RWPE2 (cell line): ENCODE measurements around the gene HERPUD1.

ENCODE experiments used
- ATAC-seq: fragments of 200-7000 bp; cut with Tn5 transposase; 3 replicates; pipeline ENCODE4 v1.9.1; 2021; ENCODE audit warnings: low read depth
- DNase-seq: peaks from one replicate; pipeline ENCODE4 v3.0.0-alpha.2; 2020; ENCODE audit warnings: low spot score
- H3K27ac ChIP-seq: fragments of 450-650 bp; 2 replicates; pipeline ENCODE4 v1.5.1; 2017; ENCODE audit warnings: mild to moderate bottlenecking; ENCODE audit not compliant: poor library complexity, severe bottlenecking
- H3K27me3 ChIP-seq: fragments of 250-450 bp; sonication (Bioruptor Pico); 2 replicates; pipeline ENCODE4 v1.5.1; 2021; ENCODE audit warnings: mild to moderate bottlenecking, moderate library complexity; ENCODE audit not compliant: insufficient read depth, poor library complexity, severe bottlenecking
- H3K36me3 ChIP-seq: fragments of 250-450 bp; sonication (Bioruptor Pico); 2 replicates; pipeline ENCODE4 v1.5.1; 2020; ENCODE audit warnings: low read depth, mild to moderate bottlenecking, moderate library complexity
- H3K4me1 ChIP-seq: fragments of 250-450 bp; sonication (Bioruptor Pico); 2 replicates; pipeline ENCODE4 v1.5.1; 2021; ENCODE audit warnings: mild to moderate bottlenecking, moderate library complexity; ENCODE audit not compliant: insufficient read depth, poor library complexity, severe bottlenecking
- H3K4me3 ChIP-seq: fragments of 250-450 bp; sonication (Bioruptor Pico); 2 replicates; pipeline ENCODE4 v1.5.1; 2021; ENCODE audit warnings: mild to moderate bottlenecking, moderate library complexity; ENCODE audit not compliant: severe bottlenecking
- H3K9me3 ChIP-seq: fragments of 250-450 bp; sonication (Bioruptor Pico); 2 replicates; pipeline ENCODE4 v1.5.1; 2021; ENCODE audit warnings: mild to moderate bottlenecking, moderate library complexity; ENCODE audit not compliant: severe bottlenecking
- TF ChIP-seq, protein P1 (sequence below): fragments of 450-650 bp; IDR thresholded peaks from one replicate; pipeline ENCODE4 v1.5.1; 2017; ENCODE audit warnings: mild to moderate bottlenecking, moderate library complexity; ENCODE audit not compliant: poor library complexity, severe bottlenecking

Gene HERPUD1

DNA sequence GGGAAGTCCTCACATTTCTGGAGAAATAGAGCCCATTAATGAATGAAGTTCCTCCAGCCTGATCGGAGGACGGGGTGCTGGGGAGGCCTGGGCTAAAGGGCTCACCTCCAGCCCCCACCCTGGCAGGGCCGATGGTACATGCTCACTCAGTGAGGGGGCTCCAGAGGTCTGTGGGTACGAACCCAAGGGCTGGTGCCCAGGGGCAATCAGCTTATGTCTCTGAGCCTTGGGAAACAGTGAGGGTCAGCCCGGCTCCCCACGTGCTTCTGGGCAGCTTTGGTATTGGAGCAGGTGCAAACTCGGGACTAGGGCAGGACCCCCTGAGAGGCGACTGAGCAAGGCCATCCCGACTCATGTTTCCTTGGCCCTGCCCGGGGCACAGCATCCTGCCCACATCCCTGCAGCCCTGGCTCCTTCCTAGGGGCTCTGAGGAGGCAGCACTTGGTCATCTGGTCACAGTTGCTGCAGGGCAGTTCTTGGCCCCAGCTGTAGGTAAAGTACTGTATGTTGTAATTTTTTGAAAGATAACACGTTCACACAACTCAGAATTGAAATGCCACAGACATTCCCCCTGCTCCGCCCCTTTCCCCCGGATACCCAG, 28.8 kb downstream of the HERPUD1 start:
- no peak for DNase-seq
- H3K9me3 ChIP-seq = peaks cover 3% of the 10 kb centered on the region
- peaks cover 8% of the 10 kb centered on the region for H3K4me1 ChIP-seq
- no peak overlapping the region for H3K4me3 ChIP-seq
- H3K27me3 ChIP-seq = no peaks in the 10 kb centered on the region
- TF ChIP-seq, protein P1, sequence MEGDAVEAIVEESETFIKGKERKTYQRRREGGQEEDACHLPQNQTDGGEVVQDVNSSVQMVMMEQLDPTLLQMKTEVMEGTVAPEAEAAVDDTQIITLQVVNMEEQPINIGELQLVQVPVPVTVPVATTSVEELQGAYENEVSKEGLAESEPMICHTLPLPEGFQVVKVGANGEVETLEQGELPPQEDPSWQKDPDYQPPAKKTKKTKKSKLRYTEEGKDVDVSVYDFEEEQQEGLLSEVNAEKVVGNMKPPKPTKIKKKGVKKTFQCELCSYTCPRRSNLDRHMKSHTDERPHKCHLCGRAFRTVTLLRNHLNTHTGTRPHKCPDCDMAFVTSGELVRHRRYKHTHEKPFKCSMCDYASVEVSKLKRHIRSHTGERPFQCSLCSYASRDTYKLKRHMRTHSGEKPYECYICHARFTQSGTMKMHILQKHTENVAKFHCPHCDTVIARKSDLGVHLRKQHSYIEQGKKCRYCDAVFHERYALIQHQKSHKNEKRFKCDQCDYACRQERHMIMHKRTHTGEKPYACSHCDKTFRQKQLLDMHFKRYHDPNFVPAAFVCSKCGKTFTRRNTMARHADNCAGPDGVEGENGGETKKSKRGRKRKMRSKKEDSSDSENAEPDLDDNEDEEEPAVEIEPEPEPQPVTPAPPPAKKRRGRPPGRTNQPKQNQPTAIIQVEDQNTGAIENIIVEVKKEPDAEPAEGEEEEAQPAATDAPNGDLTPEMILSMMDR = no peak
- ATAC-seq = peak; percentile 24; the same call in 1 of the 3 replicates
- H3K36me3 ChIP-seq = no peaks in the 10 kb centered on the region
- H3K27ac ChIP-seq = no peak overlapping the region

DNA sequence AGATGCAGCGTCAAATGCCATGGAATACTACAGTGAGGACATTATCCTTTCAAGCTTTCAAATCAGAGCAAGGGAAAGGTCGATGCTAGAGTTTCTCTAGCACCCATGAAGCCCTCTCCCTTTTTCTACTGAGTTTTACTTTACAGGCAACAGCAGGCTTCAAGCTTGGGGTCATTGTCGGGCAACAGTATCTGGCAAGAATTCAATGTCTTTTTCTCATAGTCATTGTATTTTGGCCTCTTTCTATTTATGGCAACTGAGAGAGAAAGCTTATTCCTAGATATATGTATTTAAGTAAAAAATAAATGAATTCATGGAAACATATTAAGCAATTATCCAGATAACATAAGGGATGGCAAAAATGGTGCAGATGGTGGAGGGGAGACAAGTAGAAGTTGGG, 29.4 kb downstream of the HERPUD1 start:
- Histone ChIP-seq H3K36me3 (no peaks in the 10 kb centered on the region), H3K4me1 (peaks cover 8% of the 10 kb centered on the region), H3K27me3 (no peaks in the 10 kb centered on the region), H3K4me3 (no peak overlapping the region), H3K27ac (no peak overlapping the region), H3K9me3 (peaks cover 3% of the 10 kb centered on the region)
- TF ChIP-seq, protein P1 = no peak
- DNase-seq = no peak
- ATAC-seq = no peak

DNA sequence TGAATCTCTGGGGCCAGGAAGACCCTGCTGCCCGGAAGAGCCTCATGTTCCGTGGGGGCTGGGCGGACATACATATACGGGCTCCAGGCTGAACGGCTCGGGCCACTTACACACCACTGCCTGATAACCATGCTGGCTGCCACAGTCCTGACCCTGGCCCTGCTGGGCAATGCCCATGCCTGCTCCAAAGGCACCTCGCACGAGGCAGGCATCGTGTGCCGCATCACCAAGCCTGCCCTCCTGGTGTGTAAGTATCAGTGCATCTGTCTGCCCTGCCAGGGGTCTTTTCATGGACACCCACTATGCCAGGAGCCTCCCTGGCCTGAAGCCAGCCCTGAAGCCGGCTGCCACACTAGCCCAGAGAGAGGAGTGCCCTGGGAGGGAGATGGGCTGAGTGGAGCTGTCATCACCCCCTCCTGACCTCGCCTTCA, 29.9 kb downstream of the HERPUD1 start, which contains the start of gene CETP:
CETP (plus strand) TSS at position 100 of the 431 bp plus-strand sequence; CDS start at position 130, 30 bp downstream.
- ATAC-seq (no peak), DNase-seq (no peak)
- TF ChIP-seq, protein P1 = no peak
- Histone ChIP-seq H3K36me3 (no peaks in the 10 kb centered on the region), H3K27me3 (no peaks in the 10 kb centered on the region), H3K4me3 (no peak within 1 kb of the TSS), H3K4me1 (peaks cover 8% of the 10 kb centered on the region), H3K27ac (no peak within 1 kb of the TSS), H3K9me3 (peaks cover 3% of the 10 kb centered on the region)

DNA sequence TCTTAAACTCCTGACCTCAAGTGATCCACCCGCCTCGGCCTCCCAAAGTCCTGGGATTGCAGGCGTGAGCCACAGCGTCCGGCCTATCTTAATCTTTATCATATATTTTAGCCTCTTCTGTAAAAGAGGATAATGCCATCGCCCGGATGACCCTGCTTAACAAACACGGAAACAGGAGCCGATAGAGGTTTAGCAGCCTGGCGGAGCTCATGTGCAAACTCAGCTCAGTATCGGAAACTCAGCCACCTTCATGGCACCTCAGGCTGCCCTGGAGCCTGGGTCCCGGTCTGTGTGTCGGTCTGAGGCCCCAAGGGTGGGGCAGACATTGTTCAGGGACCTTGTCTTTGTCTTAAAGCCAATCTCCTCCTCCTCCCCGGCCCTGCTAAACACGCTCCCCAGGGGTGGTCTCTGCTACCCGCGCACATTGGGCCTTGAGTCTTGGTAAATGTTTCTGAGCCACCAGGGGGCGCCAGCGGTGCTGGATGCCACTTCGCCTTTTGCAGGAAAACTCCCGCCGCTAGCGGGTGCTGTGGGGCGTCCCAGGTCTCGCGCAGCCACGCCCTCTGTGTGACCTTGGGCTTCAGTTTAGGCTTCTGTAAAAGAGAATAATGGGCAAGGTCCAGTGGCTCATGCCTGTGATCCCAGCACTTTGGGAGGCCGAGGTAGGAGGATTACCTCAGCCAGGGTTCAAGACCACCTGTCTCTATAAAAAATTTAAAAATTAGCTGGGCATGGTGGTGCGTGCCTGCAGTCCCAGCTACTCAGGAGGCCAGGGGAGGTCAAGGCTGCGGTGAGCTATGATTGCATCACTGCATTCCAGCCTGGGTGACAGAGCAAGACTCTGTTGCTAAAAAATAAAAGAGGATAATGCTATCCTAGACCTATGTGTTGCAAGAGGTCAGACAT, 32.6 kb downstream of the HERPUD1 start:
- DNase-seq (no peak), ATAC-seq (peak; percentile 72)
- no peaks in the 10 kb centered on the region for H3K27me3 ChIP-seq
- H3K27ac ChIP-seq = no peak overlapping the region
- H3K4me1 ChIP-seq = peaks cover 8% of the 10 kb centered on the region
- H3K4me3 ChIP-seq = no peak overlapping the region
- H3K36me3 ChIP-seq = no peaks in the 10 kb centered on the region
- peaks cover 3% of the 10 kb centered on the region for H3K9me3 ChIP-seq
- TF ChIP-seq, protein P1 = peak; percentile 64
